Retinal pigment epithelial cell (primary cell): ENCODE data around the gene MCTS1.
A peak's percentile ranks its signal among the peaks of the same experiment; 100 is the strongest.

Experiments
- DNase-seq: peaks from one replicate; pipeline ENCODE4 v3.0.0-alpha.2; 2010; ENCODE audit warnings: low read depth
- H3K4me3 ChIP-seq: 2 replicates; pipeline ENCODE4 v1.5.1; 2011; ENCODE audit warnings: mild to moderate bottlenecking, low read length, control low read depth, moderate library complexity
- CTCF ChIP-seq: conservative IDR thresholded peaks from 2 replicates; pipeline ENCODE4 v1.5.1; 2011; ENCODE audit warnings: low read depth, low read length, control low read depth, inconsistent platforms

Gene MCTS1

GRCh38 chrX:120603707-120604360 lies at the start of gene MCTS1:
MCTS1 (plus strand) TSS chrX:120604101; CDS start chrX:120604237, 136 bp downstream.
- peak within 1 kb of the TSS; percentile 63 for H3K4me3 ChIP-seq
- DNase-seq, result peak; percentile 82
- TF ChIP-seq CTCF, result no peak

GRCh38 chrX:120556251-120556650 lies 47.6 kb upstream of the MCTS1 start:
- no peak for TF ChIP-seq CTCF
- no peak overlapping the region for H3K4me3 ChIP-seq
- no peak for DNase-seq

GRCh38 chrX:120559804-120560203 lies 44.1 kb upstream of the MCTS1 start:
- DNase-seq, result no peak
- peak overlapping the region; percentile 77 for H3K4me3 ChIP-seq
- TF ChIP-seq CTCF, result no peak

GRCh38 chrX:120560405-120560841 lies 43.5 kb upstream of the MCTS1 start:
- no peak for DNase-seq
- peak overlapping the region; percentile 77 for H3K4me3 ChIP-seq
- TF ChIP-seq CTCF, result no peak

GRCh38 chrX:120560842-120561633 lies 42.9 kb upstream of the MCTS1 start, which contains the start of gene CUL4B:
CUL4B (minus strand) TSS chrX:120560962; CDS start chrX:120560638, 324 bp downstream.
- DNase-seq, result peak; percentile 75
- H3K4me3 ChIP-seq, result peak within 1 kb of the TSS; percentile 77
- no peak for TF ChIP-seq CTCF

GRCh38 chrX:120561634-120562568 lies 42.0 kb upstream of the MCTS1 start:
- TF ChIP-seq CTCF, result no peak
- H3K4me3 ChIP-seq, result peak overlapping the region; percentile 65
- no peak for DNase-seq
